ENCODE data around the gene SNAP25.
A peak's percentile ranks its signal among the peaks of the same experiment; 100 is the strongest.

The SNAP25 gene

GRCh38 chr20:10236540-10237533 lies 18.2 kb downstream of the SNAP25 start (continued):
- TF ChIP-seq ZBTB11 (tag by site-specific recombination; conservative IDR thresholded peaks at IDR 0.05; ENCODE audit: low read depth) (0 out of 2 replicates have a peak, but pooled peaks have one; percentile 26), ZNF488 (tag by site-specific recombination; IDR thresholded peaks at IDR 0.05) (no peak)

GRCh38 chr20:10239954-10240353 lies 21.3 kb downstream of the SNAP25 start:
- Histone ChIP-seq H3K27ac (ENCODE audit: extremely low read depth, low read depth, low read length) (no peak overlapping the region), H3K4me1 (ENCODE audit: control insufficient read depth, insufficient read depth, low read length) (peaks cover 4% of the 10 kb centered on the region; the same call in 1 of the 2 replicates), H3K9me3 (ENCODE audit: control insufficient read depth, insufficient read depth, low read depth, low read length) (no peaks in the 10 kb centered on the region), H3K4me3 (ENCODE audit: low read depth, low read length) (no peak overlapping the region), H3K36me3 (ENCODE audit: control insufficient read depth in 2 of 2, insufficient read depth in 1 of 2, low read length in 2 of 2) (no peaks in the 10 kb centered on the region)
- POLR2A ChIA-PET: interaction anchor here (0.7 kb wide), 1 partner anchor 21 kb away, joined by 3 read pairs; the partner anchor contains the start of gene SNAP25
- CTCF ChIA-PET: interaction anchor here (0.8 kb wide), 1 partner anchor 57 kb away, joined by 6 read pairs; no protein-coding TSS in a partner anchor
- TF ChIP-seq ZNF366 (tag by site-specific recombination; conservative IDR thresholded peaks at IDR 0.05) (0 out of 2 replicates have a peak, but pooled peaks have one; percentile 12), MZF1 (tag by site-specific recombination; IDR thresholded peaks at IDR 0.05; ENCODE audit: borderline replicate concordance) (no peak), ZNF214 (tag by site-specific recombination; IDR thresholded peaks at IDR 0.05; ENCODE audit: borderline replicate concordance) (no peak)

DNA sequence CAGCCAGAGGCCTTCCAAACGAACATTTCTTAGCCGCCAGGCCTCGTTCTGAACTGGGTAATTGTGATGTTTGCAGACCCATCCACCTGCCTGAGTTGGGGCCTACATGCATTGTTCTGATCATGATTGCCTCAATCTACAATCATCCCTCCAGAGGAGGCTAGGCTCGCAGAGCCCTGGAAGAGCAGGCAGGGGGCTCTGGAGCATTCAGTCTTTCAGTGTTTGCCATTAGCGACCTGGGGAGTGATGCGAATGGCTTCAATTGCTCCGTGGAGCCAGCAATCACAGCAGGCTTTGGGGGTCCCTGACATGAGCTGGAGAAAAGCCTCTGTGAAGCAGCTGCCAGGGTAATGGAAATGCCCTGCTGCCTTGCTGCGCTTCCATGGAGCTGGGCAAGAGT lies 22.0 kb downstream of the SNAP25 start:
- ChIA-PET POLR2A (no interaction called here), CTCF (no interaction called here)
- Histone ChIP-seq H3K27ac (ENCODE audit: extremely low read depth, low read depth, low read length) (no peak overlapping the region), H3K36me3 (ENCODE audit: control insufficient read depth in 2 of 2, insufficient read depth in 1 of 2, low read length in 2 of 2) (no peaks in the 10 kb centered on the region), H3K4me3 (ENCODE audit: low read depth, low read length) (no peak overlapping the region), H3K9me3 (ENCODE audit: control insufficient read depth, insufficient read depth, low read depth, low read length) (no peaks in the 10 kb centered on the region), H3K4me1 (ENCODE audit: control insufficient read depth, insufficient read depth, low read length) (peaks cover 4% of the 10 kb centered on the region; the same call in 1 of the 2 replicates)
- no peak for TF ChIP-seq MYNN (tag by site-specific recombination; IDR thresholded peaks at IDR 0.05; ENCODE audit: borderline replicate concordance)
- no peak for TF ChIP-seq KLF7 (tag by site-specific recombination; IDR thresholded peaks at IDR 0.05; ENCODE audit: borderline replicate concordance)
- no peak for TF ChIP-seq ZFP37 (tag by site-specific recombination; IDR thresholded peaks at IDR 0.05)
- TF ChIP-seq ZNF223 (tag by site-specific recombination; IDR thresholded peaks at IDR 0.05): no peak
- no peak for TF ChIP-seq ZNF132 (tag by site-specific recombination; IDR thresholded peaks at IDR 0.05; ENCODE audit: borderline replicate concordance)
- TF ChIP-seq ZNF514 (tag by site-specific recombination; IDR thresholded peaks at IDR 0.05): no peak
- no peak for TF ChIP-seq ZNF48 (tag by site-specific recombination; IDR thresholded peaks at IDR 0.05)
- TF ChIP-seq PRDM10 (tag by site-specific recombination; IDR thresholded peaks at IDR 0.05): no peak
- no peak for TF ChIP-seq ZNF341 (tag by site-specific recombination; IDR thresholded peaks at IDR 0.05; ENCODE audit: low read depth)
- TF ChIP-seq ZNF629 (tag by site-specific recombination; IDR thresholded peaks at IDR 0.05): no peak
- no peak for TF ChIP-seq ZNF121 (tag by site-specific recombination; IDR thresholded peaks at IDR 0.05)
- TF ChIP-seq ZBTB1 (tag by site-specific recombination; IDR thresholded peaks at IDR 0.05): no peak
- TF ChIP-seq, protein P1, sequence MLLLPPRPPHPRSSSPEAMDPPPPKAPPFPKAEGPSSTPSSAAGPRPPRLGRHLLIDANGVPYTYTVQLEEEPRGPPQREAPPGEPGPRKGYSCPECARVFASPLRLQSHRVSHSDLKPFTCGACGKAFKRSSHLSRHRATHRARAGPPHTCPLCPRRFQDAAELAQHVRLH (tag by site-specific recombination; IDR thresholded peaks at IDR 0.05): no peak
- TF ChIP-seq ZNF140 (tag by site-specific recombination; IDR thresholded peaks at IDR 0.05): no peak
- TF ChIP-seq ZNF202 (tag by site-specific recombination; IDR thresholded peaks at IDR 0.05; ENCODE audit: borderline replicate concordance): no peak
- TF ChIP-seq, protein P2, sequence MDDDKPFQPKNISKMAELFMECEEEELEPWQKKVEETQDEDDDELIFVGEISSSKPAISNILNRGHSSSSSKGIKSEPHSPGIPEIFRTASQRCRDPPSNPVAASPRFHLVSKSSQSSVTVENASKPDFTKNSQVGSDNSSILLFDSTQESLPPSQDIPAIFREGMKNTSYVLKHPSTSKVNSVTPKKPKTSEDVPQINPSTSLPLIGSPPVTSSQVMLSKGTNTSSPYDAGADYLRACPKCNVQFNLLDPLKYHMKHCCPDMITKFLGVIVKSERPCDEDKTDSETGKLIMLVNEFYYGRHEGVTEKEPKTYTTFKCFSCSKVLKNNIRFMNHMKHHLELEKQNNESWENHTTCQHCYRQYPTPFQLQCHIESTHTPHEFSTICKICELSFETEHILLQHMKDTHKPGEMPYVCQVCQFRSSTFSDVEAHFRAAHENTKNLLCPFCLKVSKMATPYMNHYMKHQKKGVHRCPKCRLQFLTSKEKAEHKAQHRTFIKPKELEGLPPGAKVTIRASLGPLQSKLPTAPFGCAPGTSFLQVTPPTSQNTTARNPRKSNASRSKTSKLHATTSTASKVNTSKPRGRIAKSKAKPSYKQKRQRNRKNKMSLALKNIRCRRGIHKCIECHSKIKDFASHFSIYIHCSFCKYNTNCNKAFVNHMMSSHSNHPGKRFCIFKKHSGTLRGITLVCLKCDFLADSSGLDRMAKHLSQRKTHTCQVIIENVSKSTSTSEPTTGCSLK (tag by site-specific recombination; IDR thresholded peaks at IDR 0.05): no peak
